Hepatocyte (in vitro differentiated cells): ENCODE data around the gene STX7.

ENCODE experiments used
- CTCF ChIP-seq: fragments of 200-600 bp; sonication (generic); IDR thresholded peaks from 2 replicates; pipeline ENCODE4 v1.5.1; 2016; ENCODE audit warnings: antibody characterized with exemption, mild to moderate bottlenecking; ENCODE audit not compliant: poor library complexity
- EZH2 ChIP-seq: fragments of 200-600 bp; sonication (generic); IDR thresholded peaks from 2 replicates; pipeline ENCODE4 v1.6.1; 2016; ENCODE audit warnings: antibody characterized with exemption, mild to moderate bottlenecking, borderline replicate concordance
- EZH2phosphoT487 ChIP-seq: fragments of 200-600 bp; sonication (generic); IDR thresholded peaks from one replicate; pipeline ENCODE4 v1.6.1; 2018; ENCODE audit warnings: antibody characterized with exemption, mild to moderate bottlenecking, low read depth, moderate library complexity; ENCODE audit not compliant: unreplicated experiment, severe bottlenecking

GRCh38 chr6:132487762-132488161, 25.2 kb downstream of the STX7 start:
- TF ChIP-seq CTCF, result no peak
- no peak for TF ChIP-seq EZH2
- TF ChIP-seq EZH2phosphoT487, result no peak
